ENCODE data around the gene TTLL5. TPM values are rescaled to one million over a fixed set of nuclear protein-coding genes. Genes with fewer than 3 reads are reported as not detected.

The TTLL5 gene
- total and polyA plus RNA-seq, 2 of the 4 experiments (the other 2 are of a cell fraction), result 11.9 to 16.7 TPM

- Histone ChIP-seq H4K20me1 (ENCODE audit: insufficient read depth, low read length) (no peaks in the 10 kb centered on the region), H3K9me1 (ENCODE audit: insufficient read depth, low read length) (0 out of 2 replicates have a peak, but pooled peaks cover 5% of the 10 kb centered on the region), H3K4me3 (ENCODE audit: insufficient read depth, low read depth, low read length) (no peak overlapping the region), H2BK5ac (ENCODE audit: low read depth, low read length, poor library complexity, severe bottlenecking) (no peak overlapping the region), H3K23ac (ENCODE audit: low read depth, low read length) (no peak overlapping the region), H2BK15ac (ENCODE audit: low read depth, low read length) (no peak overlapping the region), H3K79me1 (ENCODE audit: low read depth in 1 of 2, low read length in 2 of 2) (no peaks in the 10 kb centered on the region), H3K9ac (ENCODE audit: low read depth, low read length) (no peak overlapping the region), H2AK9ac (replicated peaks; ENCODE audit: low read depth, low read length, poor library complexity) (no peak overlapping the region), H4K91ac (ENCODE audit: insufficient read depth, low read depth, low read length) (no peak overlapping the region), H2AK5ac (ENCODE audit: low read depth, low read length) (no peak overlapping the region), H4K8ac (ENCODE audit: low read depth in 2 of 2, low read length in 2 of 2) (no peak overlapping the region), H3K9me3 (ENCODE audit: control insufficient read depth, insufficient read depth, low read length) (no peaks in the 10 kb centered on the region), H3K27me3 (ENCODE audit: control insufficient read depth, insufficient read depth, low read length) (no peaks in the 10 kb centered on the region), H4K5ac (ENCODE audit: low read depth, low read length) (no peak overlapping the region), H3K27ac (ENCODE audit: insufficient read depth, low read length) (no peak overlapping the region), H2BK120ac (ENCODE audit: low read depth, low read length) (no peak overlapping the region), H3K4me1 (ENCODE audit: control insufficient read depth, insufficient read depth, low read length) (no peaks in the 10 kb centered on the region), H2AFZ (replicated peaks; ENCODE audit: low read length, poor library complexity) (no peak overlapping the region), H3K18ac (ENCODE audit: low read depth, low read length) (no peak overlapping the region), H3K14ac (replicated peaks; ENCODE audit: low read depth, low read length) (no peak overlapping the region), H3K36me3 (ENCODE audit: control insufficient read depth, insufficient read depth, low read length) (no peaks in the 10 kb centered on the region), H2BK20ac (ENCODE audit: low read depth, low read length) (no peak overlapping the region), H3K4ac (ENCODE audit: low read depth, low read length) (no peak overlapping the region), H3K4me2 (ENCODE audit: low read depth, low read length) (no peak overlapping the region), H3K56ac (ENCODE audit: extremely low read depth, insufficient read depth, low read length) (no peak overlapping the region)
- POLR2A ChIA-PET (ENCODE audit: unreplicated experiment), result no interaction called here
- dilution Hi-C loops (cut with HindIII; ENCODE audit: low sequenced_read_pairs, unreplicated experiment), result no loop called here
- ATAC-seq (ENCODE audit: low read depth) (no peak), DNase-seq (no peak)
- CTCF ChIA-PET, result no interaction called here
- TF ChIP-seq MAFK (IDR thresholded peaks at IDR 0.05; ENCODE audit: low read depth, low read length) (no peak), BHLHE40 (IDR thresholded peaks at IDR 0.05; ENCODE audit: low read depth, low read length) (no peak), RCOR1 (IDR thresholded peaks at IDR 0.05; ENCODE audit: insufficient replicate concordance, low read length) (no peak), RAD21 (IDR thresholded peaks at IDR 0.05; ENCODE audit: low read length) (no peak), CHD1 (IDR thresholded peaks at IDR 0.05; ENCODE audit: low read depth, low read length) (no peak), MXI1 (IDR thresholded peaks at IDR 0.05; ENCODE audit: borderline replicate concordance, low read depth, low read length) (no peak), MAZ (IDR thresholded peaks at IDR 0.05; ENCODE audit: borderline replicate concordance, low read depth, low read length) (no peak), SMC3 (IDR thresholded peaks at IDR 0.05; ENCODE audit: low read depth, low read length) (no peak), FOS (IDR thresholded peaks at IDR 0.05; ENCODE audit: low read depth, low read length) (no peak), NFE2L2 (IDR thresholded peaks at IDR 0.05; ENCODE audit: low read depth, low read length) (no peak), POLR2A (IDR thresholded peaks at IDR 0.05; ENCODE audit: low read depth, low read length) (no peak), RFX5 (IDR thresholded peaks at IDR 0.05; ENCODE audit: low read depth, low read length) (no peak), CEBPB (IDR thresholded peaks at IDR 0.05; ENCODE audit: low read depth, low read length) (no peak), USF2 (IDR thresholded peaks at IDR 0.05; ENCODE audit: low read depth, low read length) (no peak), ELK1 (IDR thresholded peaks at IDR 0.05; ENCODE audit: borderline replicate concordance, low read depth, low read length) (no peak)
- TF ChIP-seq, protein P1, sequence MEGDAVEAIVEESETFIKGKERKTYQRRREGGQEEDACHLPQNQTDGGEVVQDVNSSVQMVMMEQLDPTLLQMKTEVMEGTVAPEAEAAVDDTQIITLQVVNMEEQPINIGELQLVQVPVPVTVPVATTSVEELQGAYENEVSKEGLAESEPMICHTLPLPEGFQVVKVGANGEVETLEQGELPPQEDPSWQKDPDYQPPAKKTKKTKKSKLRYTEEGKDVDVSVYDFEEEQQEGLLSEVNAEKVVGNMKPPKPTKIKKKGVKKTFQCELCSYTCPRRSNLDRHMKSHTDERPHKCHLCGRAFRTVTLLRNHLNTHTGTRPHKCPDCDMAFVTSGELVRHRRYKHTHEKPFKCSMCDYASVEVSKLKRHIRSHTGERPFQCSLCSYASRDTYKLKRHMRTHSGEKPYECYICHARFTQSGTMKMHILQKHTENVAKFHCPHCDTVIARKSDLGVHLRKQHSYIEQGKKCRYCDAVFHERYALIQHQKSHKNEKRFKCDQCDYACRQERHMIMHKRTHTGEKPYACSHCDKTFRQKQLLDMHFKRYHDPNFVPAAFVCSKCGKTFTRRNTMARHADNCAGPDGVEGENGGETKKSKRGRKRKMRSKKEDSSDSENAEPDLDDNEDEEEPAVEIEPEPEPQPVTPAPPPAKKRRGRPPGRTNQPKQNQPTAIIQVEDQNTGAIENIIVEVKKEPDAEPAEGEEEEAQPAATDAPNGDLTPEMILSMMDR (conservative IDR thresholded peaks at IDR 0.05; ENCODE audit: low read depth, low read length), result no peak
- no CpG with 5 or more reads among the region's 4 CpGs for WGBS, 2 experiments (ENCODE audit: extremely low coverage in 2 of 2, insufficient read length in 1 of 2)
- in situ Hi-C loops (cut with MboI; ENCODE audit: low sequenced_read_pairs), result no loop called here
- intact Hi-C loops (cut with micrococcal nuclease), result no loop called here
- no TSS peak for BruUV-seq (replicated peaks)
Observed at GRCh38 chr14:75944607-75945241, 283.7 kb downstream of the TTLL5 start.
